ENCODE results near the gene KEAP1.

- no peak for TF ChIP-seq CTCF (IDR thresholded peaks at IDR 0.05; ENCODE audit: extremely low read depth in 1 of 2, insufficient read depth in 1 of 2, low read depth in 1 of 2, low read length in 2 of 2)
- no peak for TF ChIP-seq POLR2A (IDR thresholded peaks at IDR 0.05; ENCODE audit: low read depth, low read length)
- TF ChIP-seq MAX (IDR thresholded peaks at IDR 0.05; ENCODE audit: insufficient read depth, insufficient read length): no peak
- no peak for TF ChIP-seq POLR2AphosphoS5 (IDR thresholded peaks at IDR 0.05; ENCODE audit: insufficient read depth, low read depth, low read length)
- TF ChIP-seq JUN (IDR thresholded peaks at IDR 0.05; ENCODE audit: borderline replicate concordance, insufficient read depth, insufficient read length, low read depth): no peak
- no peak for TF ChIP-seq EZH2 (IDR thresholded peaks at IDR 0.05; ENCODE audit: borderline replicate concordance, low read depth, low read length, severe bottlenecking)
- no peak for TF ChIP-seq MYC (IDR thresholded peaks at IDR 0.05; ENCODE audit: low read depth, low read length)
- no peak for TF ChIP-seq FOS (IDR thresholded peaks at IDR 0.05; ENCODE audit: borderline replicate concordance, insufficient read depth, low read length)
- TF ChIP-seq GATA2 (IDR thresholded peaks at IDR 0.05; ENCODE audit: insufficient read depth, insufficient read length, low read depth, low read length): no peak
These were observed 47.2 kb upstream of the KEAP1 start for GRCh38 chr19:10550336-10550735.

All from endothelial cell of umbilical vein (primary cell).